Stimulated activated CD8-positive, alpha-beta memory T cell treated with anti-CD3 and anti-CD28 coated beads, Interleukin-15, amount 100 ng/mL, for 4 hours (primary cell): ENCODE data around the gene MTURN.
A peak's percentile ranks its signal among the peaks of the same experiment; 100 is the strongest.
"Not testable (repeated sequence)": the region's sequence is repeated elsewhere in the genome, so short reads cannot be mapped to it uniquely, and the experiment has no call there.

Experiments used
- DNase-seq, 2 donors: peaks; one replicate each; pipeline ENCODE4 v3.0.0-alpha.2; 2020; ENCODE audit warnings: low read depth in 2 of 2

MTURN gene

GRCh38 chr7:30134611-30135300 lies at the start of gene MTURN:
Gene MTURN (plus strand): TSS chr7:30134986. CDS start chr7:30135137, 151 bp downstream.
- peak; percentile 71 to 73 for DNase-seq

GRCh38 chr7:30086529-30086928 lies 48.3 kb upstream of the MTURN start:
- no peak for DNase-seq

GRCh38 chr7:30087371-30087770 lies 47.4 kb upstream of the MTURN start:
- DNase-seq = no peak

- DNase-seq = no peak
Observed at GRCh38 chr7:30088362-30088761, 46.4 kb upstream of the MTURN start.

GRCh38 chr7:30090111-30090510 lies 44.7 kb upstream of the MTURN start:
- no peak for DNase-seq

GRCh38 chr7:30091491-30091912 lies 43.3 kb upstream of the MTURN start:
- DNase-seq = no peak

GRCh38 chr7:30091987-30092386 lies 42.8 kb upstream of the MTURN start:
- DNase-seq = no peak

GRCh38 chr7:30093420-30093952 lies 41.3 kb upstream of the MTURN start:
- no peak for DNase-seq

- not testable (repeated sequence) for DNase-seq
Observed at GRCh38 chr7:30098599-30098998, 36.2 kb upstream of the MTURN start.

GRCh38 chr7:30102281-30102680 lies 32.5 kb upstream of the MTURN start:
- DNase-seq = no peak

GRCh38 chr7:30104157-30104556 lies 30.6 kb upstream of the MTURN start:
- DNase-seq = no peak

- DNase-seq = no peak
Observed at GRCh38 chr7:30112103-30112713, 22.6 kb upstream of the MTURN start.

- no peak for DNase-seq
Observed at GRCh38 chr7:30113144-30113543, 21.6 kb upstream of the MTURN start.

- DNase-seq = no peak
Observed at GRCh38 chr7:30114536-30115238, 20.1 kb upstream of the MTURN start.

- DNase-seq = no peak
Observed at GRCh38 chr7:30115709-30116297, 19.0 kb upstream of the MTURN start.

GRCh38 chr7:30116771-30117170 lies 18.0 kb upstream of the MTURN start:
- no peak for DNase-seq

GRCh38 chr7:30117896-30118295 lies 16.9 kb upstream of the MTURN start:
- no peak for DNase-seq

- no peak for DNase-seq
Observed at GRCh38 chr7:30119890-30120577, 14.8 kb upstream of the MTURN start.

- no peak for DNase-seq
Observed at GRCh38 chr7:30133736-30134610, 813 bp upstream of the MTURN start.

- DNase-seq = peak; percentile 27 to 40
Observed at GRCh38 chr7:30135301-30136116, 723 bp downstream of the MTURN start.
